HUES48 (cell line): ENCODE data around the gene ZNF30.
"Not testable (repeated sequence)": the region's sequence is repeated elsewhere in the genome, so short reads cannot be mapped to it uniquely, and the experiment has no call there.

Source experiments
- H3K27ac ChIP-seq: one replicate; pipeline ENCODE4 v1.7.0; 2013; ENCODE audit warnings: low read depth, low read length, inconsistent platforms
- H3K27me3 ChIP-seq: 2 replicates; pipeline ENCODE4 v1.6.1; 2013; ENCODE audit warnings: mild to moderate bottlenecking, low read length; ENCODE audit not compliant: control insufficient read depth, insufficient read depth
- H3K36me3 ChIP-seq: 2 replicates; pipeline ENCODE4 v1.6.1; 2013; ENCODE audit warnings: low read length; ENCODE audit not compliant: control insufficient read depth, insufficient read depth
- H3K4me1 ChIP-seq: 2 replicates; pipeline ENCODE4 v1.6.1; 2013; ENCODE audit warnings: mild to moderate bottlenecking, low read length; ENCODE audit not compliant: control insufficient read depth, insufficient read depth
- H3K4me3 ChIP-seq: 2 replicates; pipeline ENCODE4 v1.5.1; 2013; ENCODE audit warnings: mild to moderate bottlenecking, low read depth, low read length
- H3K9ac ChIP-seq: 2 replicates; pipeline ENCODE4 v1.6.1; 2013; ENCODE audit warnings: mild to moderate bottlenecking, low read depth, low read length, moderate library complexity
- H3K9me3 ChIP-seq: 2 replicates; pipeline ENCODE4 v1.6.1; 2013; ENCODE audit warnings: low read length; ENCODE audit not compliant: control insufficient read depth, insufficient read depth

Gene ZNF30

GRCh38 chr19:34970185-34970780 is 43.6 kb downstream of the ZNF30 start:
- not testable (repeated sequence) for H3K36me3 ChIP-seq, H3K9ac ChIP-seq
- peaks cover 35% of the 10 kb centered on the region for H3K9me3 ChIP-seq

GRCh38 chr19:34972163-34972705 is 45.5 kb downstream of the ZNF30 start:
- peaks cover 27% of the 10 kb centered on the region for H3K9me3 ChIP-seq

More at GRCh38 chr19:34970185-34970780, 43.6 kb downstream of the ZNF30 start:
- not testable (repeated sequence) for H3K27ac ChIP-seq, H3K27me3 ChIP-seq, H3K4me3 ChIP-seq, H3K4me1 ChIP-seq

GRCh38 chr19:34974646-34975045 is 47.9 kb downstream of the ZNF30 start:
- no peak overlapping the region for H3K27ac ChIP-seq
- H3K36me3 ChIP-seq, result no peaks in the 10 kb centered on the region
- no peak overlapping the region for H3K9ac ChIP-seq
- H3K4me1 ChIP-seq, result peaks cover 5% of the 10 kb centered on the region; the same call in 1 of the 2 replicates
- peaks cover 9% of the 10 kb centered on the region for H3K9me3 ChIP-seq
- H3K4me3 ChIP-seq, result no peak overlapping the region
- H3K27me3 ChIP-seq, result no peaks in the 10 kb centered on the region

More at GRCh38 chr19:34972163-34972705, 45.5 kb downstream of the ZNF30 start:
- Histone ChIP-seq H3K27me3 (no peaks in the 10 kb centered on the region), H3K36me3 (no peaks in the 10 kb centered on the region), H3K4me1 (peaks cover 5% of the 10 kb centered on the region; the same call in 1 of the 2 replicates), H3K27ac (no peak overlapping the region), H3K4me3 (no peak overlapping the region), H3K9ac (no peak overlapping the region)

DNA sequence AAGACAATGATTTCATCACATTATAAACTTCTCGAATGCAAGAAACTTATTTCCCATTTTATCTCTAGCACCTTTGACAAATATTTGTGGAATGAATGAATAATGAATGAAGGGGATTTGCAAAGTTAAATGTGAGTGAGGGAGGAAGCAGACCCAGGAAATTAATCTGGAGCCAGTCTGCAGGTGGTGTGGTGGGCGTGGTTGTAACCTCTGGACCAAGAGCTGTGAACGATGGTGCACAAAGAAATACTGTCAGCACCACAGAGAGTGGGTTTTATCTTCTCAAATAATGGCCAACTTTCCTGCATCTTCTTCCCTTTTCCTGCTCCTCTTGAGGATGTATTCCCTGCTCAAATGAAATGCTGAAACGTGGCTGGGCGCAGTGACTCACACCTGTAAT is 48.4 kb downstream of the ZNF30 start:
- Histone ChIP-seq H3K4me1 (peaks cover 5% of the 10 kb centered on the region; the same call in 1 of the 2 replicates), H3K4me3 (no peak overlapping the region), H3K9me3 (peaks cover 5% of the 10 kb centered on the region; the same call in 1 of the 2 replicates), H3K27ac (no peak overlapping the region), H3K36me3 (no peaks in the 10 kb centered on the region), H3K9ac (no peak overlapping the region), H3K27me3 (no peaks in the 10 kb centered on the region)

DNA sequence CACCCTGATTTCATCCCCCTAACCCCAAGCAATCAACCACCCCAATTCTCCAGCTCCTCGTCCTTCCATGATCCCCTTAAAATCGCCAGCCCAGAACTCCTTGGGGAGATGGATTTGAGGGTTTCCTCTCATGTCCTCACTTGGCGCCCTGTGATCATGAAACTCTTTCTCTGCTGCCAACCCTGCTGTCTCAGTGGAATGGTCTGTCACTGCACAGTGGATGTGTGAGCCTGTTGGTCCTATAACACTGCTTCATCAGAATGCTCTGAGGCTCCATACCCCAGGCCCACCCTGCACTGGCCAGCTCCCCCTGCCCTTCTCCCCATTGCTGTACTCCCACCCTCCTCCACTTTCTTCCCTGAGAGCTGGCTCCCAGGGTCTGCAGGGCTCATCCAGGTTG is 49.9 kb downstream of the ZNF30 start:
- Histone ChIP-seq H3K4me1 (peaks cover 5% of the 10 kb centered on the region; the same call in 1 of the 2 replicates), H3K9me3 (no peaks in the 10 kb centered on the region), H3K27ac (no peak overlapping the region), H3K9ac (no peak overlapping the region), H3K4me3 (no peak overlapping the region), H3K36me3 (no peaks in the 10 kb centered on the region), H3K27me3 (no peaks in the 10 kb centered on the region)

GRCh38 chr19:34979819-34980640 is 53.3 kb downstream of the ZNF30 start:
- Histone ChIP-seq H3K36me3 (no peaks in the 10 kb centered on the region), H3K9me3 (no peaks in the 10 kb centered on the region), H3K9ac (no peak overlapping the region), H3K27me3 (no peaks in the 10 kb centered on the region), H3K4me1 (no peaks in the 10 kb centered on the region), H3K4me3 (no peak overlapping the region), H3K27ac (no peak overlapping the region)

DNA sequence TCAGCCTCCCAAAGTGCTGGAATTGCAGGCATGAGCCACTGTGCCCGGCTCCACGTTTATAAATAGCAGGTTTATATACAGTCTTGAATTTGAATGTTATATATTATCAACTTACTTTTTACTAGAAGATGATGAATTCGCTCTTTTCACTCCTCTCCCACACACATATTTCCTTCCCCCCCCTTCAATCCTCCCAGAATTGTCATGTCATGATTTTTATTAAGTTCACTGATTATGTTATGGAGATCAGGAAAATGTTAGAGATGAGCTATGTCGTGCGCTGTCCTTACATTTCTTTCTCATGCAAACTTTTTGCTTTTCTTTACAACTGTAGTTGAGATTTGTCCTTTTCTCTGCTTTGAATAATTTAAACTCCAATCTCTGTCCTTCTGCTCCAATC is 55.6 kb downstream of the ZNF30 start:
- Histone ChIP-seq H3K4me1 (peaks cover 9% of the 10 kb centered on the region), H3K9ac (no peak overlapping the region), H3K36me3 (no peaks in the 10 kb centered on the region), H3K4me3 (no peak overlapping the region), H3K27ac (no peak overlapping the region), H3K9me3 (no peaks in the 10 kb centered on the region), H3K27me3 (no peaks in the 10 kb centered on the region)

DNA sequence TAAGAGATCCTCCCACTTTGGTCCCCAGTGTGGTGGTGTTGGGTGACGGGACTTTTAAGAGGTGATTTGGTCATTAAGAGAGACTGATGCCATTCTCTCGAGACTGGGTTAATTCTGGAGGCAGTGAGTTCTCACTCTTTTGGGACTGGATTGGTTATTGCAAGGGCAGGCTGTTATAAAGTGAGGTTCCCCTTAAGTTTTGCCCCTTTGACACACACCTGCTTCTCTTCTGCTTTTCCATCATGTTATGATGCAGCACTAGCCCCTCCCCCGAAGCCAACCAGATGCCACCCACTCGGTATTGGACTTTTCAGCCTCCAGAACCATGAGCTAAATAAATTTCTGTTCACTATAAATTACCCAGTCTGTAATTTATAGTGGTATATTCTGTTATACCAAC is 57.1 kb downstream of the ZNF30 start:
- no peak overlapping the region for H3K4me3 ChIP-seq
- H3K4me1 ChIP-seq, result peaks cover 9% of the 10 kb centered on the region
- H3K27me3 ChIP-seq, result no peaks in the 10 kb centered on the region
- H3K9me3 ChIP-seq, result no peaks in the 10 kb centered on the region
- H3K9ac ChIP-seq, result no peak overlapping the region
- H3K27ac ChIP-seq, result no peak overlapping the region
- no peaks in the 10 kb centered on the region for H3K36me3 ChIP-seq

- peaks cover 9% of the 10 kb centered on the region for H3K4me1 ChIP-seq
- no peak overlapping the region for H3K27ac ChIP-seq
These were observed 57.6 kb downstream of the ZNF30 start for GRCh38 chr19:34984287-34984686.

DNA sequence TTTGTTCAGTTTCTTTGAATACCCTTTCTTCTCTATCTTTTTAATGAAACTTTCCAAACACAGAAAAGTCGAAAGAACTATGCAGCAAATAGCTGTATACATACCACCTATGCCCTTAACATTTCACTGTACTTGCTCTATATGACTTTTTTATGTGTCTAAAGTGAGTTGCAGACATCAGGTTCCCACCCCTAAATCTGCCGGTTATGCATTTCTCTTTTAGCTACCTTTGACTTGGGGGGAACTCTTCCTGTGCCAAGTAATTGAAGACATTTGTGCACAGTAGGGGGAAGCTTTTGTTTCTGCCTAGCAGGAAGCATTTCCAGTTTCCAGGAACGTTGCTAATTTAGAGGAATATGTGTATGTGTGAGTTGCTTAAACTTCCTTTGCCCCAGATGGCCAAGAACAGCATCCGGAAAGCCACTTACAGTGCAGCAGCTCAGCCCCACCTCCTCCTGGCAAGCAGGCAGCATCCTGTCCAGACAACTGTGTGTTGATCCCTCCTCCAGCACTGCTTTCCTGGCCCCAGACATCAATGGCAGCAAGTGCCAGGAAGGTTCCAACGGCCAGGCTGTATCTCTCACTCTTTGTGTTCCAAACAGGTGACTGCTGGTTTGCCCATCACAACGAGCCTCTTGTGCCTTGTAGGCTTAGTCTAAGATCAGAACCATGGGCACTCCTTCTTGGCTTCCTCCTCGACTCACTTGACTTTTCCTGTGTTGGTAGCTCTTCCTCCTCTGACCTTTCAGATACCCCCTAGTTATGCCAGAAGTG is 58.7 kb downstream of the ZNF30 start:
- no peak overlapping the region for H3K4me3 ChIP-seq
- H3K9me3 ChIP-seq, result no peaks in the 10 kb centered on the region
- H3K36me3 ChIP-seq, result no peaks in the 10 kb centered on the region

More at GRCh38 chr19:34984287-34984686, 57.6 kb downstream of the ZNF30 start:
- H3K4me3 ChIP-seq, result no peak overlapping the region
- H3K9me3 ChIP-seq, result no peaks in the 10 kb centered on the region
- no peaks in the 10 kb centered on the region for H3K27me3 ChIP-seq
- H3K36me3 ChIP-seq, result no peaks in the 10 kb centered on the region
- no peak overlapping the region for H3K9ac ChIP-seq

More for the DNA sequence above, 58.7 kb downstream of the ZNF30 start:
- no peaks in the 10 kb centered on the region for H3K27me3 ChIP-seq
- H3K4me1 ChIP-seq, result peaks cover 9% of the 10 kb centered on the region
- H3K9ac ChIP-seq, result no peak overlapping the region
- H3K27ac ChIP-seq, result peak overlapping the region; percentile 33
